Upper lobe of right lung (tissue), 1 donor: ENCODE results near the gene DLAT. TPM values are rescaled to one million over a fixed set of nuclear protein-coding genes. Genes with fewer than 3 reads are reported as not detected.

Experiments used
- ATAC-seq: fragments of 200-7000 bp; cut with Tn5 transposase; one replicate; pipeline ENCODE4 v1.9.1; 2020; ENCODE audit warnings: mild to moderate bottlenecking, moderate library complexity
- DNase-seq: peaks from one replicate; pipeline ENCODE4 v3.0.0-alpha.2; 2020
- H3K27ac ChIP-seq: fragments of 200-600 bp; one replicate; pipeline ENCODE4 v1.8.0; 2022
- H3K27me3 ChIP-seq: fragments of 200-600 bp; one replicate; pipeline ENCODE4 v1.8.0; 2022; ENCODE audit warnings: mild to moderate bottlenecking
- H3K36me3 ChIP-seq: fragments of 200-600 bp; one replicate; pipeline ENCODE4 v1.8.0; 2022
- H3K4me1 ChIP-seq: fragments of 200-600 bp; one replicate; pipeline ENCODE4 v1.8.0; 2022
- H3K4me3 ChIP-seq: fragments of 200-600 bp; one replicate; pipeline ENCODE4 v1.8.0; 2022; ENCODE audit warnings: mild to moderate bottlenecking
- H3K9me3 ChIP-seq: fragments of 200-600 bp; one replicate; pipeline ENCODE4 v1.8.0; 2022
- intact Hi-C: fragments of 100-400 bp; cut with DNase I; formaldehyde crosslinking; loops from one replicate; pipeline ENCODE4 v1.11.0; 2022
- total RNA-seq: library from RNA; stranded (reverse); fragmentation: NEBNext Ultra II Directional; extraction: Animal tissue kit (Norgen Biotek cat#: 25700); gene quantifications from one replicate; pipeline ENCODE4 v1.2.1, GENCODE V29; 2021
- TF ChIP-seq, protein P1 (sequence below): fragments of 200-600 bp; IDR thresholded peaks from one replicate; pipeline ENCODE4 v1.8.0; 2022; ENCODE audit warnings: antibody characterized with exemption
- donor health status: DM: no; HTN: yes; CAD: no; lungs with severe emphysema.

The DLAT gene
- total RNA-seq, 1 donor from 2014 or later = 29.2 TPM

DNA sequence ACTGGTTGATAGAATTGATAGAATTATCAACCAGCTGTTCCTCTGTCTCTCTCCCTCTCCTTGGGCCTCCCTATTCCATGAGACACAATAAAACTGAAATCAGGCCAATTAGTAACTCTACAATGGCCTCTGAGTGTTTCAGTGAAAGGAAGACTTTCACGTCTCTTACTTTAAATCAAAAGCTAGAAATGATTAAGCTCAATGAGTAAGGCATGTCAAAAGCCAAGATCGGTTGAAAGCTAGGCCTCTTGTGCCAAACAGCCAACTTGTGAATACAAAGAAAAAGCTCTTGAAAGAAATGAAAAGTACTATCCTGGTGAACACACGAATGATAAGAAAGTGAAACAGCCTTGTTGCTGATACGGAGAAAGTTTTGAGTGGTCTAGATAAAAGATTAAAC, 32.0 kb downstream of the DLAT start:
- no peak overlapping the region for H3K27ac ChIP-seq
- DNase-seq (no peak), ATAC-seq (no peak)
- H3K36me3 ChIP-seq = peaks cover 66% of the 10 kb centered on the region
- no peaks in the 10 kb centered on the region for H3K4me1 ChIP-seq
- H3K4me3 ChIP-seq = no peak overlapping the region
- intact Hi-C loops = no loop called here
- TF ChIP-seq, protein P1, sequence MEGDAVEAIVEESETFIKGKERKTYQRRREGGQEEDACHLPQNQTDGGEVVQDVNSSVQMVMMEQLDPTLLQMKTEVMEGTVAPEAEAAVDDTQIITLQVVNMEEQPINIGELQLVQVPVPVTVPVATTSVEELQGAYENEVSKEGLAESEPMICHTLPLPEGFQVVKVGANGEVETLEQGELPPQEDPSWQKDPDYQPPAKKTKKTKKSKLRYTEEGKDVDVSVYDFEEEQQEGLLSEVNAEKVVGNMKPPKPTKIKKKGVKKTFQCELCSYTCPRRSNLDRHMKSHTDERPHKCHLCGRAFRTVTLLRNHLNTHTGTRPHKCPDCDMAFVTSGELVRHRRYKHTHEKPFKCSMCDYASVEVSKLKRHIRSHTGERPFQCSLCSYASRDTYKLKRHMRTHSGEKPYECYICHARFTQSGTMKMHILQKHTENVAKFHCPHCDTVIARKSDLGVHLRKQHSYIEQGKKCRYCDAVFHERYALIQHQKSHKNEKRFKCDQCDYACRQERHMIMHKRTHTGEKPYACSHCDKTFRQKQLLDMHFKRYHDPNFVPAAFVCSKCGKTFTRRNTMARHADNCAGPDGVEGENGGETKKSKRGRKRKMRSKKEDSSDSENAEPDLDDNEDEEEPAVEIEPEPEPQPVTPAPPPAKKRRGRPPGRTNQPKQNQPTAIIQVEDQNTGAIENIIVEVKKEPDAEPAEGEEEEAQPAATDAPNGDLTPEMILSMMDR = no peak
- no peaks in the 10 kb centered on the region for H3K9me3 ChIP-seq
- H3K27me3 ChIP-seq = no peaks in the 10 kb centered on the region

DNA sequence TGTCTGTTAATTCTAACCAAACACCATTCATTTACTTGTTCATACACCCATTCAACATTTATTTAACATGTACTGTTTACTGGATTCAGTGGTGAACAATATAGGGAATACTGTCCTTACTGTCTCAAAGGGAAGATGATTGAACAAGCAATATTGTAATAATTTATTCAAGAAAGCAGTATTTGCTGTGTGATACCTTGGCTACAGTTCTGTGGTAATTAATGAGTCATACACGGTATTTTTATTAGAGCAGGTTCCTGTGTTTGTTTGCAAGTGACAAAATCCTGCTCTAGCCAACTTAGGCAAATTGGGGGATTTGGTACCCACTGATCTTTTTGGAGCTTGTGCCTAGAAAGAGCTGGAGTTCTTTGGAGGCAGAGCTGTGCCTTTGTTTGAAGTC, 32.9 kb downstream of the DLAT start:
- TF ChIP-seq, protein P1 = no peak
- DNase-seq (no peak), ATAC-seq (no peak)
- H3K36me3 ChIP-seq = peaks cover 68% of the 10 kb centered on the region
- no peaks in the 10 kb centered on the region for H3K9me3 ChIP-seq
- no peak overlapping the region for H3K27ac ChIP-seq
- intact Hi-C loops = no loop called here
- H3K4me3 ChIP-seq = no peak overlapping the region
- H3K27me3 ChIP-seq = no peaks in the 10 kb centered on the region
- no peaks in the 10 kb centered on the region for H3K4me1 ChIP-seq

GRCh38 chr11:112062923-112063322, 37.7 kb downstream of the DLAT start:
- Histone ChIP-seq H3K4me1 (no peaks in the 10 kb centered on the region), H3K4me3 (no peak overlapping the region), H3K36me3 (peaks cover 36% of the 10 kb centered on the region), H3K27ac (no peak overlapping the region), H3K27me3 (no peaks in the 10 kb centered on the region), H3K9me3 (no peaks in the 10 kb centered on the region)
- TF ChIP-seq, protein P1 = no peak
- DNase-seq (no peak), ATAC-seq (no peak)
- intact Hi-C loops = no loop called here

DNA sequence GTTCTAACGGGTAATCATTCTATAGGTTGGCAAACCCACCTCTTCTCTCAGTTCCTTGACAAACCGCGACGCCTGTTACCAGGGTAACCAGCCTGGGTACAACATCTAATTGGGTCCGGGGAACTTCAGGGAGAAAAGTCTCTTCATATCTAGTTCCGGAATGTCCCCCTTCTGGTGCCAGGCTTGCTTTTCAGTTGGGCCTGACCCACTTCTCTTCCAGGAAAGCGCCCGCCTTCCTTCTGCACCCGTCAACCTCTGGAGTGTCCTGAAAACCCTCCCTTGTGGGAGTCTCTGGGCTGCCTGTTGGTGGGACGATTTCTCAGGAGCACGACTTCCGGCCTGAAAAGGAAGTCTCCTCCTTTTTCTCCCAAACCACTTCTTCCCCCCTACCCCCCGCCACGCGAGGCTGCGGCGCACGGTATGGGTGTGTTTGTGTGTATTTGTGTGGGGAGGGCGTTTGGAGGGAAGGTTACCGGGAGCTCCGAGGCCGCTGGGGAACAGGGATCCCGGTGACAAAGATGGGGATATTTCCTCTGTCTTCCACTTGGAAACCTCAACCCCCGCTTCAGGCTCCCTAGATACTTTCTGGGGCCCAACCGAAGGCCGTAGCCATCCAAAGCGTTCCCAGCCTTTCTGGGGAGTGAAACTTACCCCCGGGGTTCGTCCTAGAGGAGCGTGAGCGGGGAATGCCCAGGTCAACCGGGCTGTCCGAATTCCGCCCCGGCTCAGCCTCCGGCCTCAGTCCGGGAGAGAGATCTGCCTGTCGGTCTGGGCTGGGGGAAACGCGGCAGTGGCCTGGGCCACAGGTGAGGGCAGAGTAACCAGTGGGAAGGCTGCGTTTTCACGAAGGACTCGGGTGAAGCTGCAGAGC, 49.0 kb downstream of the DLAT start, which contains the start of the genes NKAPD1 and PIH1D2:
Gene NKAPD1, plus strand, starts transcription at position 359 of the 871 bp plus-strand sequence. CDS start 1,276 bp downstream, outside the sequence.
Gene PIH1D2, minus strand, starts transcription at position 77 of the 871 bp plus-strand sequence. CDS start 843 bp downstream, outside the sequence.
- TF ChIP-seq, protein P1 = no peak
- Histone ChIP-seq H3K27me3 (no peaks in the 10 kb centered on the region), H3K4me3 (peak within 1 kb of the TSS; percentile 82), H3K9me3 (no peaks in the 10 kb centered on the region), H3K36me3 (peaks cover 35% of the 10 kb centered on the region), H3K4me1 (peaks cover 13% of the 10 kb centered on the region), H3K27ac (peak within 1 kb of the TSS; percentile 94)
- ATAC-seq (peak; percentile 95), DNase-seq (peak; percentile 87)
- intact Hi-C loops = no loop called here

- peaks cover 77% of the 10 kb centered on the region for H3K36me3 ChIP-seq
- no peak for ATAC-seq
Observed at GRCh38 chr11:112082729-112083128, 57.5 kb downstream of the DLAT start.

More at GRCh38 chr11:112082729-112083128, 57.5 kb downstream of the DLAT start:
- intact Hi-C loops = no loop called here
- TF ChIP-seq, protein P1 = no peak
- Histone ChIP-seq H3K27ac (no peak overlapping the region), H3K4me1 (peaks cover 14% of the 10 kb centered on the region), H3K27me3 (no peaks in the 10 kb centered on the region), H3K4me3 (no peak overlapping the region), H3K9me3 (no peaks in the 10 kb centered on the region)
- no peak for DNase-seq
